HG03095 (cell line): ENCODE measurements around the gene TRNP1.
"Not testable (repeated sequence)": the region's sequence is repeated elsewhere in the genome, so short reads cannot be mapped to it uniquely, and the experiment has no call there.

Experiments
- ATAC-seq: cut with Tn5 transposase; IDR thresholded peaks from one replicate; pipeline ENCODE4 v1.9.1; 2021; ENCODE audit warnings: moderate library complexity; ENCODE audit not compliant: unreplicated experiment

The TRNP1 gene

GRCh38 chr1:26972390-26972789, 21.1 kb upstream of the TRNP1 start:
- ATAC-seq, result no peak

GRCh38 chr1:26972821-26973220, 20.7 kb upstream of the TRNP1 start:
- ATAC-seq, result no peak

- ATAC-seq, result no peak
Measured at GRCh38 chr1:26976621-26977510, 16.6 kb upstream of the TRNP1 start.

- ATAC-seq, result no peak
Measured at GRCh38 chr1:26978901-26979300, 14.6 kb upstream of the TRNP1 start.

GRCh38 chr1:26981146-26981846, 12.2 kb upstream of the TRNP1 start:
- ATAC-seq, result no peak

- ATAC-seq, result no peak
Measured at GRCh38 chr1:26983863-26984262, 9.6 kb upstream of the TRNP1 start.

- no peak for ATAC-seq
Measured at GRCh38 chr1:26984291-26984690, 9.2 kb upstream of the TRNP1 start.

- no peak for ATAC-seq
Measured at GRCh38 chr1:26986658-26987057, 6.8 kb upstream of the TRNP1 start.

GRCh38 chr1:26989403-26990109, 3.9 kb upstream of the TRNP1 start:
- not testable (repeated sequence) for ATAC-seq

GRCh38 chr1:26991310-26992116, 2.0 kb upstream of the TRNP1 start:
- no peak for ATAC-seq

- no peak for ATAC-seq
Measured at GRCh38 chr1:26994020-26994786, 711 bp downstream of the TRNP1 start.

GRCh38 chr1:26994787-26995517, 1.5 kb downstream of the TRNP1 start:
- no peak for ATAC-seq

- ATAC-seq, result no peak
Measured at GRCh38 chr1:26996024-26996423, 2.5 kb downstream of the TRNP1 start.

- ATAC-seq, result no peak
Measured at GRCh38 chr1:26996665-26997064, 3.2 kb downstream of the TRNP1 start.

- no peak for ATAC-seq
Measured at GRCh38 chr1:26998429-26999300, 5.2 kb downstream of the TRNP1 start.

- ATAC-seq, result no peak
Measured at GRCh38 chr1:26999440-26999987, 6.0 kb downstream of the TRNP1 start.

GRCh38 chr1:27000090-27000816, 6.8 kb downstream of the TRNP1 start:
- no peak for ATAC-seq
